Gastroesophageal sphincter (tissue), 4 donors: ENCODE measurements around the gene CNBD2. TPM values are rescaled to one million over a fixed set of nuclear protein-coding genes. Genes with fewer than 3 reads are reported as not detected.

Source experiments
- ATAC-seq: fragments of 150-250 bp; one replicate; pipeline ENCODE4 v1.9.1; 2016; ENCODE audit warnings: mild to moderate bottlenecking, moderate library complexity
- H3K27ac ChIP-seq, 4 donors: fragments of 200-600 bp; sonication (generic) in 3 of 4; 1 replicate in 3 of 4; 2 replicates in 1 of 4; pipeline ENCODE4 v1.5.1; 2016 to 2019
- H3K27me3 ChIP-seq: fragments of 200-600 bp; sonication (generic); one replicate; pipeline ENCODE4 v1.5.1; 2019
- H3K36me3 ChIP-seq, 2 donors: fragments of 200-600 bp; sonication (generic); one replicate each; pipeline ENCODE4 v1.5.1; 2019; ENCODE audit warnings: control low read depth in 1 of 2
- H3K4me1 ChIP-seq, 3 donors: fragments of 200-600 bp; sonication (generic); 1 replicate in 2 of 3; 2 replicates in 1 of 3; pipeline ENCODE4 v1.5.1; 2016 to 2019; ENCODE audit warnings: control low read depth in 2 of 3
- H3K4me3 ChIP-seq, 2 donors: fragments of 200-600 bp; sonication (generic); one replicate each; pipeline ENCODE4 v1.5.1; 2019; ENCODE audit warnings: mild to moderate bottlenecking in 1 of 2, moderate library complexity in 1 of 2
- H3K9me3 ChIP-seq, 3 donors: fragments of 200-600 bp; sonication (generic); one replicate each; pipeline ENCODE4 v1.5.1; 2017 to 2019; ENCODE audit warnings: control low read depth in 2 of 3
- EP300 ChIP-seq: sonication (generic); formaldehyde crosslinking; IDR thresholded peaks from one replicate; pipeline ENCODE4 v1.6.1; 2017; ENCODE audit warnings: antibody characterized with exemption, mild to moderate bottlenecking
- POLR2A ChIP-seq, 2 donors: fragments of 450-650 bp; IDR thresholded peaks; one replicate each; pipeline ENCODE4 v1.6.1; 2017; ENCODE audit warnings: antibody characterized with exemption in 2 of 2, mild to moderate bottlenecking in 2 of 2, moderate library complexity in 1 of 2
- POLR2AphosphoS5 ChIP-seq: sonication (generic); formaldehyde crosslinking; IDR thresholded peaks from one replicate; pipeline ENCODE4 v1.6.1; 2017; ENCODE audit warnings: antibody characterized with exemption
- WGBS, 2 donors: methylation state at CpG; one replicate each; pipeline ENCODE4 v1.1.5; 2018; ENCODE audit warnings: low coverage in 1 of 2; 5-methylcytosine and 5-hydroxymethylcytosine counted together
- total RNA-seq, 4 donors: library from RNA; depleted of rRNA; stranded (reverse); fragments of >200 nt; gene quantifications; one replicate each; pipeline ENCODE4 v1.1.0, GENCODE V29; 2016
- TF ChIP-seq, protein P1 (sequence below), 4 experiments: fragments of 200-600 bp in 2 of 4; fragments of 450-650 bp in 2 of 4; sonication (generic) in 1 of 4; IDR thresholded peaks; one replicate each; pipeline ENCODE4 v1.5.1; 2017 to 2019; ENCODE audit warnings: antibody characterized with exemption in 4 of 4, mild to moderate bottlenecking in 2 of 4, moderate library complexity in 2 of 4

CNBD2 gene
- total RNA-seq, 4 donors from 2014 or later, result 4.1 to 6.8 (median 5.7) TPM

DNA sequence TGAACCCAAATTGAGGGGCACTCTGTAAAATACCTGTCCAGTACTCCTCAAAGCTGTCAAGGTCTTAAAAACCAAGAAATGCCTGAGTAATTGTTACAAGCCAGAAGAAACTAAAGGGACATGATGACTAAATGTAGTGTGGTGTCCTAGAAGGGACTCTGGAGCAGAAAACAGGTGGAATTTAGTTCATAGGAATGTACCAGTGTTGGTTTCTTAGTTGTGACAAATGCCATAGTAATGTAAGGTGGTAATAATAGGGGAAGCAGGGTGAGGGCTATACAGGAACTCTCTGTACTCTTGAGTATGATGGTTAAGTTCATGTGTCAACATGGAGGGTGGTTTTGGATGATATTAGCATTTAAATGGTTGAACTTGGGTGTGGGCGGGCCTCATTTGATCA lies 92.3 kb downstream of the CNBD2 start:
- Histone ChIP-seq H3K36me3 (no peaks in the 10 kb centered on the region), H3K27me3 (no peaks in the 10 kb centered on the region), H3K4me3 (no peak overlapping the region), H3K27ac (no peak overlapping the region), H3K4me1 (peaks cover 0 to 18% (median 5%) of the 10 kb centered on the region in 3 donors), H3K9me3 (no peaks in the 10 kb centered on the region)
- ATAC-seq, result no peak
- no peak for TF ChIP-seq EP300
- no peak for TF ChIP-seq POLR2A (IDR thresholded peaks at IDR 0.05)
- no peak for TF ChIP-seq POLR2AphosphoS5
- TF ChIP-seq, protein P1, sequence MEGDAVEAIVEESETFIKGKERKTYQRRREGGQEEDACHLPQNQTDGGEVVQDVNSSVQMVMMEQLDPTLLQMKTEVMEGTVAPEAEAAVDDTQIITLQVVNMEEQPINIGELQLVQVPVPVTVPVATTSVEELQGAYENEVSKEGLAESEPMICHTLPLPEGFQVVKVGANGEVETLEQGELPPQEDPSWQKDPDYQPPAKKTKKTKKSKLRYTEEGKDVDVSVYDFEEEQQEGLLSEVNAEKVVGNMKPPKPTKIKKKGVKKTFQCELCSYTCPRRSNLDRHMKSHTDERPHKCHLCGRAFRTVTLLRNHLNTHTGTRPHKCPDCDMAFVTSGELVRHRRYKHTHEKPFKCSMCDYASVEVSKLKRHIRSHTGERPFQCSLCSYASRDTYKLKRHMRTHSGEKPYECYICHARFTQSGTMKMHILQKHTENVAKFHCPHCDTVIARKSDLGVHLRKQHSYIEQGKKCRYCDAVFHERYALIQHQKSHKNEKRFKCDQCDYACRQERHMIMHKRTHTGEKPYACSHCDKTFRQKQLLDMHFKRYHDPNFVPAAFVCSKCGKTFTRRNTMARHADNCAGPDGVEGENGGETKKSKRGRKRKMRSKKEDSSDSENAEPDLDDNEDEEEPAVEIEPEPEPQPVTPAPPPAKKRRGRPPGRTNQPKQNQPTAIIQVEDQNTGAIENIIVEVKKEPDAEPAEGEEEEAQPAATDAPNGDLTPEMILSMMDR (IDR thresholded peaks at IDR 0.05), result no peak
- 100% methylated on average over 1 of the region's 1 CpG for WGBS, 2 donors

DNA sequence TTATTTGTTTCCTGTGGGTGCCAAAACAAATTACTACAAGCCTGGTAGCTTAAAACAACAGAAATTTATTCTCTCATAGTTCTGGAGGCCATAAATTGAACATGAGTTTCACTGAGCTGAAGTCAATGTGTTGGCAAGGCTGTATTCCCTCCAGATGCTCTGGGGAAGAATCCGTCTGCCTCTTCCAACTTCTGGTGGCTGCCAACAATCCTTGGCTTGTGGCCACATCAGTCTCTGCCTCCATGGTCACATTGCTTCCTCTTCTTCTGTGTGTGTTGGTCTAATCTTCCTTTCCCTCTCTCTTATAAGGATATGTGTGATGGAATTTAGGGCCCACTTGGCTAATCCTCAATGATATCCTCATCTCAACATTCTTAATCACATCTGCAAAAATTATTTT lies 93.4 kb downstream of the CNBD2 start:
- H3K4me3 ChIP-seq, result no peak overlapping the region
- no peaks in the 10 kb centered on the region for H3K27me3 ChIP-seq
- H3K27ac ChIP-seq, result no peak overlapping the region
- no peaks in the 10 kb centered on the region for H3K36me3 ChIP-seq
- 20 to 29% methylated on average over 1 of the region's 1 CpG for WGBS, 2 donors
- no peaks in the 10 kb centered on the region for H3K9me3 ChIP-seq
- H3K4me1 ChIP-seq, result peaks cover 0 to 21% (median 6%) of the 10 kb centered on the region in 3 donors
- TF ChIP-seq, protein P1 (IDR thresholded peaks at IDR 0.05), result no peak
- TF ChIP-seq EP300, result no peak
- no peak for TF ChIP-seq POLR2AphosphoS5
- TF ChIP-seq POLR2A (IDR thresholded peaks at IDR 0.05), result no peak
- no peak for ATAC-seq

DNA sequence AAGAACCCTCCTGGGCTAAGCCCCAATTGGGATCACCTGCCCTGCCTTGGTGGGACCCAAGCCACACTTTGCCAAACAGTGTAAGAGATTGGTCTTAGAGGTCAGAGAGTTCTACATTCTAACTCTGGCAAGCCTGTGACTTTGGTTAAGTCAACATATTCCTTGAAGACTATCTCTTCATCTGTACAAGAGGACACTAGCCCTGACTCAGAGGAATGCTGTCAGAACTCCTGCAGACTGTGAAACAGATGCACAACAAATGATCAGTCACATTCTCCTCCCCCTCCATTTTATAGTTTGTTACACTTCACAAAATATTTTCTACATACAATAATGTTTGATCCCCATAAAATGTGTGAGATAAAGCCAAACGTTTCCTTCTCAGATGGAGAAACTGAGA lies 94.4 kb downstream of the CNBD2 start:
- H3K4me1 ChIP-seq, result peaks cover 0 to 21% (median 6%) of the 10 kb centered on the region in 3 donors
- H3K27me3 ChIP-seq, result no peaks in the 10 kb centered on the region
- WGBS, 2 donors, result 90% methylated on average over 1 of the region's 1 CpG; no CpG with 5 or more reads in 1 of the 2 donors
- no peak overlapping the region for H3K4me3 ChIP-seq
- no peaks in the 10 kb centered on the region for H3K9me3 ChIP-seq
- no peaks in the 10 kb centered on the region for H3K36me3 ChIP-seq
- H3K27ac ChIP-seq, result no peak overlapping the region
- no peak for ATAC-seq
- TF ChIP-seq POLR2AphosphoS5 (no peak), POLR2A (IDR thresholded peaks at IDR 0.05) (no peak), EP300 (no peak)
- TF ChIP-seq, protein P1 (IDR thresholded peaks at IDR 0.05), result no peak

DNA sequence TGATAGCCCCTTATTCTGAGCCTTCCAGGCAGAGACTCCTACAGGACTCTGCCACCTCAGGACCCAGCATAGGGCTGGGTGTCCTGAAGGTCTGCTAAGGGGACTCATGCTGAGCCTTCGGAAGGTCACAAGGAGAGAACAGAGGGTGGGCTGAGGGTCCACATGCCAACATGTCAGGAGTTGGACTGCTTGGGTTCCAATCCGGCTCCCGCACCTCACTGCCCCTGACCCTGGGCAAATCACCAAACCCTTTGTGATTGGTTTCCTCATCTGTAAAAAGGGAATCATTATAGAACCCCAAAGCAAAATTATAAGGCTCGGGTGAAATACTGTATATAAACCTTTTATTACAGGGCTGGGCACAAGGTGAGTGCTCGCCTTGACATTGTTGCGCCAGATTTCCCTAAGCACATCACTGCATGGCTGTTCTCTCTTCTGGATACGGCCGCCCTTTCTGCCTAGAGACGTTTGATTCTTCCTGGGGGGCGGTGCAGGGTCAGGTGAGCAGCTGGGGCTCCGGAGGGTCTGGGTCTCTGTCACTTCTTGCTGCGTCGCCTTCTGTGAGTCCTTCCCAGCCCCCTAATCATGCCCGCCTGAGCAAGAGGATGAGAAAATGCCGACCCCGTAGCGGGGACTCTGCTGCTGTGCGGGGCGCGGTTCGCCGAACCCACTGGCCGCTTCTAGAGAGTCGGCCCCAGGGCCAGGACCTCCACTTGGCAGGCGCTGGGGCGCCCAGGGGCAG lies 95.7 kb downstream of the CNBD2 start:
- no peaks in the 10 kb centered on the region for H3K27me3 ChIP-seq
- H3K36me3 ChIP-seq, result no peaks in the 10 kb centered on the region
- H3K4me1 ChIP-seq, result peaks cover 0 to 21% (median 6%) of the 10 kb centered on the region in 3 donors
- no peaks in the 10 kb centered on the region for H3K9me3 ChIP-seq
- H3K27ac ChIP-seq, result peak overlapping the region in 3 of 4 donors; percentile 84 to 87 (median 86)
- H3K4me3 ChIP-seq, result peak overlapping the region; percentile 48 to 69
- peak; percentile 6 for ATAC-seq
- 60 to 69% methylated on average over 5 to 6 of the region's 26 CpGs for WGBS, 2 donors
- no peak for TF ChIP-seq POLR2AphosphoS5
- TF ChIP-seq, protein P1 (IDR thresholded peaks at IDR 0.05), result no peak
- TF ChIP-seq POLR2A (IDR thresholded peaks at IDR 0.05), result no peak
- TF ChIP-seq EP300, result no peak
